Anterior cingulate cortex (tissue), 58 donors: ENCODE measurements around the gene PGAP6.
"Not testable (repeated sequence)": the region's sequence is repeated elsewhere in the genome, so short reads cannot be mapped to it uniquely, and the experiment has no call there.

ENCODE experiments used
- DNase-seq, 58 donors: peaks; one replicate each; lab custom pipeline; 2025; lab: John Stamatoyannopoulos, UW

Gene PGAP6

DNA sequence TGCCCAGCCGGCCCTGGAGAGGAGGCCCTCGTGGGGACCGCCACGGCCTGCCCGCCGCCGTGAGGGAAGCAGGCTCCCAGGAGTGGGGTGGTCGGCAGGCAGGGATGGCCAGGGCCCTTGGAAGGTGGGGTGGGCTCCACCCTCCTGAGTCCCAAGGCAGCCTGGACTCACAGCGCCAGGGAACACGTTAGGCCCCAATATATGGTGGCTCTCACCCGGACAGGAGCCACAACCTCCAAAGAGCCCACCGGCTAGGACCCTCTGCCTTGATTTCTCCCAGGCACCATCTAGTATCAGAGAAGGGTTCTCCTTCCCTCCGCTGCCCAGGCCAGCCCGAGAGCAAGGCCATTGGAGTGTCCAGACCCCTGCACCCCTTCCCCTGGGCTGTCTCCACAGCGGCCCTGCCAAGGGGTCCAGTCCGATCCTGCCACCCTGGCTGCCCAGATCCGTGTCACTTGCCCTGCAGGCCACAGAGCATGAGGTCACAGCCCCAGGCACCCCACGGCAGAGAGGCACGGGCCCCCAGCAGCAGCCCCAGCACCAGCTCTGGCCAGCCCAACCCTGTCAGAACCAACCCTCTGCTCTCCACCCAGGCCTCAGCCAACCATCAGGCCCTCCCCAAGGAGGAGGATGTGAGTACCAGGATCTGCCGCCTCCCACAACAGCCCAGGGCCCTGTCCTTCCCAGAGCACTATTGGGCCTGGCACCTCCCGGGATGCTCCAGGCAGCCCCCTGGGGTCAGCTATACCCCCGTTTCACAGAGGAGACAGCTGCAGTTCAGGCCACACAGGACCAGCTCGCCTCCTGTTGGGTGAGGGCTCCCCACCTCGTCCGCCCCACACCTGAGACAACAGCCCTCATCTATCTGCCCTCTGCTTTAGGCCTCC lies 28.1 kb downstream of the PGAP6 start:
- DNase-seq, result no peak

DNA sequence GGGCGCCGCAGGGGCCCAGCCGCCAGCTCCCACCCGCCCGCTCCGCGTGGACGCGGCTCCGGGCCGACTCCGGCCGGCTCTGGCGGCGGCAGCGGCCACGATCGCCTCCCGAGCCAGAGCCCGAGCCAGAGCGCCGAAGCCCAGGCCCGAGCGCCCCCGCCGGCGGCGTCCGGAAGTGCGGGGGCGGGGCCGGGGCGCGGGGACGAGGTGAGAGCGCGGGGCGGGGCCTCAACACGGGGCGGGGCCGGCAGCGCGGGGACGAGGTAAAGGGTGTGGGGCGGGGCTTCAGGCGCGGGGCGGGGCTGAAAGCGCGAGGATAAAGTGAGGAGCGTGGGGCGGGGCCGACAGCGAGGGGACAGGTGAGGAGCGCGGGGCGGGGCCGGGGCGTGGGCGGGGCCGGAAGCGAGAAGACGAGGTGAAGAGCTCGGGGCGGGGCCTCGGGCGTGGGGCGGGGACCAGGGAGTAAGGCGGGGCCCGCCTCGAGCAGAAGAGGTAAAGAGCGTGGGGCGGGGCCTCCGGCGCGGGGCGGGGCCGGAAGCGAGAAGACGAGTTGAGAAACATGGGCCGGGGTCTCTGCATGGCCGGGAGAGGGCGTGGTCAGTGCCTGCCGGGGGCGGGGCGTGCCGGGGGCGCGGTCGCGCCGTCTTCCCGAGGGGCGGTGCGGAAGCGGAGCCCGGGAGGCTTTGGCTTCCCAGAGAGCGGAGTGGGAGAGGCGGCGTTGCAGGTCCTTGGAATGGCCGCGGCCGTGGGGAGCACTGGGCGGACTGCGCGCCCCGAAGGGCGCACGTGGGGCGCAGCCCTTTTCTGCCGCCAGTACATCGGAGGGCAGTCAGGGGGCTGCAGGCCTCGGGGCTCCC lies 29.0 kb downstream of the PGAP6 start, which contains the start of gene AXIN1:
Gene AXIN1, minus strand, starts transcription at position 177 of the 857 bp plus-strand sequence. CDS start 5,698 bp downstream, outside the sequence.
- DNase-seq, result peak in 57 of 58 donors; percentile 56 to 99 (median 90)

DNA sequence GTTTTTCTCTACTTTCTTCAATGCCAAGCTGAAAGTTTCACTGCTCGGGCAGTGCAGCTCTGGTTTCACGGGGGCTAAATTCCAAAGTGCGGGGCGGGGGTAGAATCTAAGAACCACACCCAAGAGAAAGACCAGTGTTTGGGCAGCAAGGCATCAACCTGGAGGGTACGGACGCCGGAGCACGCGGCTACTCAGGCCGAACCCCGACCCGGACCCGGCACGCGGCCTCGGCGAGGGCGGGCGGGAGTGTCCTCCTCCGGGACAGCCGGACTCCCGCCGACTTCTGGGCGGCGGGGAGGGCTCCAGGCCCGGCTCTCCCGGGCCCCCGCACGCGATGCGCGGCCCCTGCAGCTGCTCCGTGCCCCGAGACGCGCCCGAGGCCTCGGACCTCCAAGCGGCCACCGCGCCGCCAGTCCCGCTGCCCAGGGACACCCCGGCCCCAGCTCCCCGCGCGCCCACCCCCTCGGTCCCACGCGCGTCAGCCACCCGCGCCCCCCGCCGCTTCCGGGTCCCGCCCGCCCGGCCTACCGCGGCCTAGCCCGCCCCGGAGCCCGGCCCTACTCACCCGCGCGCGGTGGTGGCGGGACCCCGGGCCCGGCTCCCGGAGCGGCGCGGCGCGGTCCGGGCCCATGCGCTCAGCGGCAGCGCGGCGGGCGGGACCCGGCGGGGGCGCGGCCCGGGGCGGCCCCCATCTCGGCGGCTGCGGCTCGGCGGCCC lies 29.8 kb downstream of the PGAP6 start:
- DNase-seq, result peak in 2 of 58 donors; percentile 21

GRCh38 chr16:350203-350602 lies 31.6 kb downstream of the PGAP6 start:
- DNase-seq, result no peak

- DNase-seq, result no peak
Observed at GRCh38 chr16:349211-349610, 32.6 kb downstream of the PGAP6 start.

DNA sequence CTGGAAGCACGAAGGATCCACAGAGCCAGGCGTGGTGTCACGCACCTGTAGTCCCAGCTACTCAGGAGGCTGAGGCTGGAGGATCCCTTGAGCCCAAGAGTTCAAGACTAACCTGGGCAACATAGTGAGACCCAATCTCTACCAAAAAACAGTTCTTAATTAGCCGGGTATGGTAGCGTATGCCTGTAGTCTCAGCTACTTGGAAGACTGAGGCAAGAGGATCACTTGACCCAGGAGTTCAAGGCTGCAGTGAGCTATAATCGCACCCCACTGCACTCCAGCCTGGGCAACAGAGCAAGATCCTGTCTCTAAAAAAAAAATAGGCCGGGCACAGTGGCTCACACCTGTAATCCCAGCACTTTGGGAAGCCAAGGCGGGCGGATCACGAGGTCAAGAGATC lies 33.3 kb downstream of the PGAP6 start:
- DNase-seq, result not testable (repeated sequence)

DNA sequence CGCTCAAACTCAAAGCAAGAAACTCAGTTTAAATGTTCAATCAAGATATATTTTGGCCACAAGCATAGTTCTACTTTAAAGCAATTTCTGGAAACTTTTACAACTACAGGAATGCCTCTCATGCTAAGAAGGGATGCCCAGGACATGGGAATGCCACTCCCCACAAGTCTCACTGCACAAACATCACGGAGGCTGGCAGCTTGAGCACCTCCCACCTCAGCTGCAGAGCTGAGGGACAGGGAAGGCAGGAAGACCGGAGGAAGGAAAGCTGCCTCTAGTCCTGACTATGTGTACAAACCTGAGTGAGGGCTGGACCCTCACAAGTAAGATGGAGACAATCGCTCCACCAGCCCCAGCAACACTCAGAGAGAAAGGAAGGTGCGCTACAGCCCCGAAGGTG lies 34.6 kb downstream of the PGAP6 start:
- DNase-seq, result no peak

DNA sequence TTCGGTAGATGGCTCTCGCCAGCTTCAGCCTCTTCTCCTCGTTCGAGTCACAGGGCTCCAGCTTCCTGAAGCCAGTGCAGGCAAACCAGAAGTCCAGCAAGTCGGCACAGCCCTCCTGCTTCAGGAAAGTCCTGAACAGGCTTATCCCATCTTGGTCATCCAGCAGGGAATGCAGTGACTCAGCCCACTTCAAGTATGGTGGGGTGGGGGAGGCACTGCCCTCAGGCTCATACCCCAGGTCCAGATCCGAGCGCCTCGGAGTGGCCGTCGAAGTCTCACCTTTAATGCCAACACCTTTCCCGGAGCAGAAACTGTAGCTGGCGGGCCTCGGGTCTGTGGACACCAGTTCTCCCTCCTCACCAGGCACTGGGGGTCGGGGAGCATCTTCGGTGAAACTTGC lies 35.2 kb downstream of the PGAP6 start:
- no peak for DNase-seq

DNA sequence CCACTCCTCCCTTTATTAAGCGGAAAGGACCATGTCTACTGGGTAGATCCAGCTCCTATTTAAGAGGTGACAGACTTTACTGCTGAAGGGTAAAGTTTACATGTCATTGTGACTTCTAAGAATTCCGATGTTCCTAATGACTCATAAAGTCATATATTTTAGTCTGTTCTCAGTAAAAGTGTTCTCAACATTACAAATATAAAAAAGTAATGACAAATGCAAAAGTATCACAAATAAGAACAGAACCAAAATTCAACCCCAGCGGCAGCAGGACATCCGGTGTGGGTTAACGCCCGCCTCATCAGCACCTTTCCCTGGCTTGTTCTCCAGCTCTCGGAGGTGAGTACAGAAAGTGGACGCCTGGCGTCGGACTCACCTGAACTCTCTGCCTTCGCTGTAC lies 36.0 kb downstream of the PGAP6 start:
- no peak for DNase-seq

- DNase-seq, result no peak
Observed at GRCh38 chr16:342455-343213, 39.1 kb downstream of the PGAP6 start.

- not testable (repeated sequence) for DNase-seq
Observed at GRCh38 chr16:341974-342336, 39.8 kb downstream of the PGAP6 start.

- DNase-seq, result not testable (repeated sequence)
Observed at GRCh38 chr16:341095-341973, 40.4 kb downstream of the PGAP6 start.

DNA sequence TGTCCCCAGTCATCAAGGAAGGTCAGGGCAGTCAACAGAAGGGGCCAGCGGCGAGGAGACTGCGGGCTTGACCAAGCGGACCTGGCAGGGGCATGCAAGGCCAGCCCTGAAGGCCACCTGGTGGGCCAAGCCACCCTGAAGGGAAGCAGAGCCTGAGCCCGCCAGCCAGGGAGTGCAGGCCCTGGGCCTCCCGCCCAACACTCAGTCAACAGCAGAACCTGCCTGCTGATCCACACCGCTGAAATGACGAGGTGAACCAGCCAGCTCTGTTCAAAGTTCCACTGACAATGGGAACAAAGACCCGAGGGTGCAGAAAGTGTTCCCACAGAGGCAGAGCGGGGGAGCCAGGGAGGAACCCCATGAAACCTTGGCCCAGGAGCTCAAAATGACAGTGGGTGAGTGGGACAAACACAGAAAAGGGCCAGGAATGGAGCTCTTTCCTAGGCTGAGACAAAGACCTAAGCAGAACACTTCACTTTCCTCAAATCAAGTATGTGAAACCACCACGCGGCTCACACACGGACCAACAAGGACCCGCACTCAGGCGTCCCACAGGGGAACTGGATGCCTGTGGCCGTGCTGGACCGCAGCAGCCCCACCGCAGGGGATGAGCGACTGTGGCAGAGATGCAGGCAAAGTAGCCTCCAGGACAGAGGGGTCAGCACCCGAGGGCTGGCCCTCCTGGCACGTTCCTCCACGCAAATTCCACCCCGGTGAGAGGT lies 41.2 kb downstream of the PGAP6 start:
- DNase-seq, result no peak

DNA sequence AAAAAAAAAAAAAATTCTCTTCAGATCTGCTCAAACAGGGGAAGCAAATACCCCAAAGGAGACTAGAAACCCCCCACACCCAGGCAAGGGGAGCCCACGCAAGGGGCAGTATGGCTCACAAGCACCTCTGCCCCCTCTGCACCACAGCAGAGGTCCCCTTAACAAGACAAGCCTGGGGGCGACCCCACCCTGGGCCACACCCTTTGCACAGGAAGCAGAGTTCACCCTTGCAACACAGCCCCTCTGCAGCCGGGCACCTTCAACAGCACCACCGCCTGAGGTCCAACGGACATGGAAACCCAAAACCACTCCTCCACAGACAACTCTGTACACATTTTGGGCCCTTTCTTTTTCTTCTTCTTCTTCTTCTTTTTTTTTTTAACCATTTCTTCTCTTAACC lies 42.1 kb downstream of the PGAP6 start:
- no peak for DNase-seq

DNA sequence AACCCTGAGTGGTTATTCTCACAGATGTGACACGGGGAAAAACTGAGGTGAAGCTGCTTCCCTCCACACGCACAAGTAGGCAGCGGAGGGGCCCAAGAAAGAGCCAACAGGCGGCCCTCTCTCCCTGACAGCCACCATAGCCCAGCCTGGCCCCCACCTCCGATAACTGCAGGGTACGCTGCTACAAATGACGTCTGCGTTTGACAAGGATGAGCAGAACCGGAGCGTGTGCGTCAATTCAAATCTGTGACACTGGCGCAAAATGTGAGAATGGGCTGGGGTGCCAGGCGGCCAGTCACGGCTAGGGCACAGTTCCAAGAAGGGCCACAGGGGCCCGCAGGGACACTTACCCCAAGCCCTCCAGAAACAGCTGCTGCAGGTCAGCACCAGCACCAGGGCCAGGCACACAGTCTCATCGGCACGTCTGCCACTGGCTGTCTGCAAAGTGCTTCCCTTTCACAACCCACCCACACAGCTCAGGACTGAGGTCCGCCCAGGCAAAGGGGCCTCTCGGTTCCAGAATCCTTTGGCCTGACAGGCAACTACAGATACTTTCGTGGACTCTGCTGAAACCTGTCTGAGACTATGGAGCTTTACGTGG lies 43.7 kb downstream of the PGAP6 start:
- peak in 3 of 58 donors; percentile 16 to 33 (median 28) for DNase-seq

DNA sequence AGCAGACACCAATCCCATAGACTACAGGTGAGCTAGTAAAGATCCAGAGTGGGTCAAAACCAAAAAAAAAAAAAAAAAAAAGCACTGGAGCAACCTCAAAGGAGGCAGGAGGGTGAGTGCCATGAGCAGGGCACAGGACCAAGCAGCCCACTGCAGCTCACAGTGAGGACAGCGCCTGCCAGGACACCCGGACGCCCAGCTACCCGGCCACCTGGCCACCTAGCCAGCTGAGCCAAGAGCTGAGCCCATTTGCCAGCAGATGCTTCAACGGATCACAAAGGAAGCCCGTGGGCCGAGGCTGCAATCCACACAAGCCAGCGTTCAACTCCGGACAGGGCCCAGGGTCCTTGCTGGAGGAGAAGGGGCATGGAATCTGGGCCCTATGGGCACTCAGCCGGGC lies 44.3 kb downstream of the PGAP6 start:
- no peak for DNase-seq

DNA sequence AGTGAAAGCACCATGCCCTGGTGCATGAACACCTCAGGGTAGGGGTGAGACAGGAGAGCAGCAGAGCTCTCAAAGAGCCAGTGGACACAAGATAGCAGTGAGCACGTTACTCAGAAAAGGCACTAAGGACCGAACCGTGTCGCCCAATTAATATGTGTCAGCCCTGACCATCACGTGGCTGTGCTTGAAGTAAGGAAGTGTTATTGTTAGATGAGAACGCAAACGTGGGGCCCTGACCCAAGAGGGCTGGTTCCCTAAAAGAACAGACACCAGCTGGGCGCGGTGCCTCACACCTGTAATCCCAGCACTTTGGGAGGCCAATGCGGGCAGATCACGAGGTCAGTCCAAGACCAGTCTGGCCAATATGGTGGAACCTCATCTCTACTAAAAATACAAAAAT lies 45.5 kb downstream of the PGAP6 start:
- no peak for DNase-seq
